GM12801 (cell line): ENCODE data around the gene PTPRE.

ENCODE experiments used
- CTCF ChIP-seq: IDR thresholded peaks from one replicate; pipeline ENCODE4 v1.5.1; 2011; ENCODE audit warnings: control low read depth; ENCODE audit not compliant: insufficient read length; ENCODE audit errors: extremely low read depth

The PTPRE gene

GRCh38 chr10:128001363-128001745 is 94.5 kb downstream of the PTPRE start:
- no peak for TF ChIP-seq CTCF

GRCh38 chr10:128001849-128002248 is 94.9 kb downstream of the PTPRE start:
- no peak for TF ChIP-seq CTCF

DNA sequence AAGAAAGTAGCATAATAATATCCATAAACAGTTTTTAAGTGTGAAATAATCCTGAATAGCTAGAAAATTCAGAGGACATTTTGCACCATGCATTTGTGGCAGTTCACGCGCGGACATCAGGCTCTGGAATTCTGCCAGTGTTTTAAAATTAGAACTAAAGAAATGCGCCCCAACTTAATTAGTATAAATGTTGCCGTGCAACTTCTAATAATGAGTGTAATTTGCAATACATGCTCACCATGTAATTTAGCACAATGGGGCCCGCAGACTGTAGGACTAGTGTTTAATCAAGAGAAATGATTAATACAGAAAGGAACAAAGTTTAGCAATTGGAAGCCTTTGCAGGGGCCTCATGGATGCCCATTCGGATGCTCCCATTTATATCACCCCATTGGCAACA is 96.6 kb downstream of the PTPRE start:
- TF ChIP-seq CTCF, result no peak

GRCh38 chr10:128005858-128006257 is 99.0 kb downstream of the PTPRE start:
- no peak for TF ChIP-seq CTCF

DNA sequence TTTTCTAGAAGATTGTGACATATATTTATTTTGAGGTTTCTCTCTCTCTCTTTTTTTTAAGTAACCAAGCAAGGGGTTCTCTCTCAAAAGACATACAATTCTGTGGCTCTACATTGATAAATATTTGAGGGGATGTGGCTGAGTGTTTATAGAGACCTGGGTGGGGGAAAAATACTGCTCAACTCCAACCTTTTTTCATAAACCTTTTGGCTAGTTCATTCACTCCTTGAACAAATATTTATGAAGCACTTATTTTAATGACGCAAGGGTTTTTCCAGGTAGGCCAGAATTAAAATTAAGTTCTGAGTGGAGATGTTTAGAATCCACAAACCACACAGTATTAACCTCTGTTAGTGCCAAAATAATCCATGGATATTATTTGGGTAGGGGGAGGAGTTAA is 100.2 kb downstream of the PTPRE start:
- no peak for TF ChIP-seq CTCF

DNA sequence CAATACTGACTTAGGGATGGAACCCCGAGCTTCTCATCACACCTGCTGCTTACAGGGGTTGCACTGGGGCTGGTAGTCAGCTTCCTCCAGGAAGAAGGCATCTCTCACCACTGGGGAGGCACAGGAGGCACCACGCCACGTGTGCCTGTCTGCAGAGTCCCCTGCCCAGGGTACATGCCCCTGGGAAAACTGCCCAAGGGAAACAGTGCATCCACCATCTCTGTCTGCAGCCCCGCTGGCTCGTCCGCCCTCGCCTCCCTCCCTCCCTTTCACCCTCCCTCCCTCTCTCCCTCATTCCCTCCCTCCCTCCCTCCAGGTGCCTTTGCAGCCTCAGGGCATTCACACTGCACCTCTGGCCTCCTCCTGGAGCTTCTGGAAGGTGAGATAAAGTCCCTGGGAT is 101.1 kb downstream of the PTPRE start:
- no peak for TF ChIP-seq CTCF

GRCh38 chr10:128008521-128009250 is 101.8 kb downstream of the PTPRE start:
- TF ChIP-seq CTCF, result no peak
